HEK293 (cell line): ENCODE measurements around the gene ABCG1.

ENCODE experiments used
- CTCF ChIA-PET: fragments of 350-600 bp; formaldehyde crosslinking; extraction: SDS; loops from one replicate; lab custom pipeline; 2021; ENCODE audit warnings: antibody characterized with exemption; lab: Yijun Ruan, JAX
- POLR2A ChIA-PET: fragments of 300-600 bp; formaldehyde crosslinking; extraction: SDS; loops from one replicate; lab custom pipeline; 2020; ENCODE audit warnings: antibody characterized with exemption, inconsistent platforms; lab: Yijun Ruan, JAX
- H3K27ac ChIP-seq: fragments of 200-500 bp; sonication (Bioruptor generic); 2 replicates; pipeline ENCODE4 v1.5.1; 2014; ENCODE audit warnings: low read depth, low read length, control low read depth, inconsistent platforms; ENCODE audit errors: extremely low read depth
- H3K36me3 ChIP-seq, 2 experiments: fragments of 200-500 bp in 1 of 2; sonication (Bioruptor generic) in 1 of 2; 1 replicate in 1 of 2; 2 replicates in 1 of 2; pipeline ENCODE4 v1.5.1; 2014 to 2017; ENCODE audit warnings: inconsistent platforms in 2 of 2, low read length in 2 of 2; ENCODE audit not compliant: control insufficient read depth in 2 of 2, insufficient read depth in 1 of 2
- H3K4me1 ChIP-seq: fragments of 200-500 bp; sonication (Bioruptor generic); 2 replicates; pipeline ENCODE4 v1.5.1; 2014; ENCODE audit warnings: mild to moderate bottlenecking, low read length, inconsistent platforms; ENCODE audit not compliant: control insufficient read depth, insufficient read depth
- H3K4me3 ChIP-seq: 2 replicates; pipeline ENCODE4 v1.5.1; 2011; ENCODE audit warnings: low read depth, mild to moderate bottlenecking, control low read depth, low read length, moderate library complexity
- H3K9me3 ChIP-seq: fragments of 200-500 bp; sonication (Bioruptor generic); 2 replicates; pipeline ENCODE4 v1.5.1; 2014; ENCODE audit warnings: low read depth, low read length, inconsistent platforms; ENCODE audit not compliant: control insufficient read depth, insufficient read depth
- ATF2 ChIP-seq: fragments of 450-650 bp; formaldehyde crosslinking; IDR thresholded peaks from 2 replicates; pipeline ENCODE4 v1.5.1; 2016; ENCODE audit warnings: missing biosample characterization, missing genetic modification characterization, low read depth
- GLI4 ChIP-seq: fragments of 450-650 bp; formaldehyde crosslinking; IDR thresholded peaks from 2 replicates; pipeline ENCODE4 v1.5.1; 2016; ENCODE audit warnings: missing biosample characterization, missing genetic modification characterization
- GLIS2 ChIP-seq: fragments of 450-650 bp; formaldehyde crosslinking; IDR thresholded peaks from 2 replicates; pipeline ENCODE4 v1.5.1; 2016; ENCODE audit warnings: missing biosample characterization, missing genetic modification characterization
- KLF1 ChIP-seq: fragments of 450-650 bp; formaldehyde crosslinking; IDR thresholded peaks from 2 replicates; pipeline ENCODE4 v1.5.1; 2016; ENCODE audit warnings: missing biosample characterization, missing genetic modification characterization
- RBAK ChIP-seq: fragments of 450-650 bp; formaldehyde crosslinking; IDR thresholded peaks from 2 replicates; pipeline ENCODE4 v1.5.1; 2016; ENCODE audit warnings: missing biosample characterization, missing genetic modification characterization
- REPIN1 ChIP-seq: fragments of 450-650 bp; formaldehyde crosslinking; IDR thresholded peaks from 2 replicates; pipeline ENCODE4 v1.5.1; 2017; ENCODE audit warnings: missing biosample characterization, missing genetic modification characterization, low read depth
- SCRT2 ChIP-seq: fragments of 450-650 bp; formaldehyde crosslinking; IDR thresholded peaks from 2 replicates; pipeline ENCODE4 v1.5.1; 2016; ENCODE audit warnings: missing biosample characterization, missing genetic modification characterization
- ZBTB6 ChIP-seq: fragments of 450-650 bp; formaldehyde crosslinking; IDR thresholded peaks from 2 replicates; pipeline ENCODE4 v1.5.1; 2017; ENCODE audit warnings: missing biosample characterization, missing genetic modification characterization
- ZBTB8A ChIP-seq: fragments of 450-650 bp; formaldehyde crosslinking; IDR thresholded peaks from 2 replicates; pipeline ENCODE4 v1.5.1; 2016; ENCODE audit warnings: missing biosample characterization, missing genetic modification characterization
- ZFP3 ChIP-seq: fragments of 450-650 bp; formaldehyde crosslinking; IDR thresholded peaks from 2 replicates; pipeline ENCODE4 v1.5.1; 2016; ENCODE audit warnings: low read depth, missing biosample characterization, missing genetic modification characterization
- ZIC2 ChIP-seq: fragments of 450-650 bp; formaldehyde crosslinking; IDR thresholded peaks from 2 replicates; pipeline ENCODE4 v1.5.1; 2016; ENCODE audit warnings: missing biosample characterization, missing genetic modification characterization
- ZNF138 ChIP-seq: fragments of 450-650 bp; formaldehyde crosslinking; IDR thresholded peaks from 2 replicates; pipeline ENCODE4 v1.5.1; 2016; ENCODE audit warnings: missing biosample characterization, missing genetic modification characterization, borderline replicate concordance
- ZNF169 ChIP-seq: fragments of 450-650 bp; formaldehyde crosslinking; IDR thresholded peaks from 2 replicates; pipeline ENCODE4 v1.5.1; 2016; ENCODE audit warnings: missing biosample characterization, missing genetic modification characterization
- ZNF202 ChIP-seq: fragments of 450-650 bp; formaldehyde crosslinking; IDR thresholded peaks from 2 replicates; pipeline ENCODE4 v1.5.1; 2016; ENCODE audit warnings: missing biosample characterization, missing genetic modification characterization, borderline replicate concordance
- ZNF24 ChIP-seq: fragments of 450-650 bp; formaldehyde crosslinking; IDR thresholded peaks from 2 replicates; pipeline ENCODE4 v1.5.1; 2016; ENCODE audit warnings: missing biosample characterization, missing genetic modification characterization
- ZNF335 ChIP-seq: fragments of 450-650 bp; formaldehyde crosslinking; conservative IDR thresholded peaks from 2 replicates; pipeline ENCODE4 v1.5.1; 2016; ENCODE audit warnings: missing biosample characterization, missing genetic modification characterization
- ZNF362 ChIP-seq: fragments of 450-650 bp; formaldehyde crosslinking; IDR thresholded peaks from 2 replicates; pipeline ENCODE4 v1.5.1; 2016; ENCODE audit warnings: missing biosample characterization, missing genetic modification characterization
- ZNF394 ChIP-seq: fragments of 450-650 bp; formaldehyde crosslinking; IDR thresholded peaks from 2 replicates; pipeline ENCODE4 v1.5.1; 2016; ENCODE audit warnings: missing biosample characterization, missing genetic modification characterization, mild to moderate bottlenecking, moderate library complexity, borderline replicate concordance
- ZNF585B ChIP-seq: fragments of 450-650 bp; formaldehyde crosslinking; IDR thresholded peaks from 2 replicates; pipeline ENCODE4 v1.5.1; 2016; ENCODE audit warnings: missing biosample characterization, missing genetic modification characterization
- ZNF621 ChIP-seq: fragments of 450-650 bp; formaldehyde crosslinking; IDR thresholded peaks from 2 replicates; pipeline ENCODE4 v1.5.1; 2017; ENCODE audit warnings: missing biosample characterization, missing genetic modification characterization
- ZNF623 ChIP-seq: fragments of 450-650 bp; formaldehyde crosslinking; IDR thresholded peaks from 2 replicates; pipeline ENCODE4 v1.5.1; 2016; ENCODE audit warnings: missing biosample characterization, missing genetic modification characterization
- ZNF692 ChIP-seq: fragments of 450-650 bp; formaldehyde crosslinking; IDR thresholded peaks from 2 replicates; pipeline ENCODE4 v1.5.1; 2016; ENCODE audit warnings: missing biosample characterization, missing genetic modification characterization
- ZNF843 ChIP-seq: fragments of 450-650 bp; formaldehyde crosslinking; IDR thresholded peaks from 2 replicates; pipeline ENCODE4 v1.5.1; 2016; ENCODE audit warnings: missing biosample characterization, missing genetic modification characterization
- ZSCAN16 ChIP-seq: fragments of 450-650 bp; formaldehyde crosslinking; IDR thresholded peaks from 2 replicates; pipeline ENCODE4 v1.5.1; 2016; ENCODE audit warnings: missing biosample characterization, missing genetic modification characterization
- TF ChIP-seq, protein P1 (sequence below): fragments of 450-650 bp; formaldehyde crosslinking; IDR thresholded peaks from 2 replicates; pipeline ENCODE4 v1.5.1; 2016; ENCODE audit warnings: missing biosample characterization, missing genetic modification characterization
- TF ChIP-seq, protein P2 (sequence below): fragments of 450-650 bp; formaldehyde crosslinking; IDR thresholded peaks from 2 replicates; pipeline ENCODE4 v1.5.1; 2016; ENCODE audit warnings: missing biosample characterization, missing genetic modification characterization

The ABCG1 gene

DNA sequence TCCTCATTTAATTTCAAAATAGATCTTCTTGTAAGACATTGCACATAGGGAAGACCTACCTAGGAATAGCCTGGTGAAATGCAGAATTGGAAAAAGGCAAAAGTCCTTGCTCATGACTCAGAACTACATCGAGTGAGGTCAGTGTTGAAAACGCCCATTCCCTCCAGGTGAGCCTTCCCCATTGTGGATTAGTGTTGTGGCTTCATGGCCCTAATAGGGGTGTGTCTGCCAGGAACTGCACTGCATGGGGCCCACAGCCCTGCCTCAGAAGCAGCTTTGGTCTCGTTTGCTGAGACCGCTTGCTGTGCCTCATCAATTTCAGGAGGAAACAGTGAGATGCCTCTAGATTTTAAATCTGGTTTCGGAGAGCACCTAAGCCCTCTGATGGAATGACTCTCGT lies 79.3 kb downstream of the ABCG1 start:
- no peaks in the 10 kb centered on the region for H3K4me1 ChIP-seq
- H3K4me3 ChIP-seq, result no peak overlapping the region
- CTCF ChIA-PET, result interaction anchor here (2.5 kb wide), 1 partner anchor 12 kb away, joined by 12 read pairs; no protein-coding TSS in a partner anchor
- H3K9me3 ChIP-seq, result no peaks in the 10 kb centered on the region
- TF ChIP-seq RBAK (tag by site-specific recombination) (no peak), ZNF24 (tag by site-specific recombination) (no peak), ZNF692 (peak; percentile 53; the same call in 1 of the 2 replicates), KLF1 (tag by site-specific recombination) (peak; percentile 62), ZBTB8A (tag by site-specific recombination) (peak; percentile 40), GLIS2 (no peak), ZIC2 (tag by site-specific recombination) (peak; percentile 84), ZNF585B (tag by site-specific recombination) (no peak)
- TF ChIP-seq, all 188 proteins: peak for 4
- H3K36me3 ChIP-seq, result peaks cover 0 to 3% of the 10 kb centered on the region in 2 experiments; a peak in 2 of 3 replicates
- H3K27ac ChIP-seq, result no peak overlapping the region
- POLR2A ChIA-PET, result no interaction called here

- Histone ChIP-seq H3K36me3 (no peaks in the 10 kb centered on the region; a peak in 1 of 3 replicates), H3K27ac (no peak overlapping the region), H3K4me1 (no peaks in the 10 kb centered on the region), H3K9me3 (no peaks in the 10 kb centered on the region), H3K4me3 (no peak overlapping the region)
- no peak for TF ChIP-seq RBAK (tag by site-specific recombination)
- TF ChIP-seq ZNF138 (tag by site-specific recombination), result no peak
- TF ChIP-seq ZNF621 (tag by site-specific recombination), result no peak
- no peak for TF ChIP-seq REPIN1
- TF ChIP-seq ATF2, result no peak
- no peak for TF ChIP-seq SCRT2
- TF ChIP-seq ZBTB6, result no peak
- TF ChIP-seq ZNF202 (tag by site-specific recombination), result no peak
- TF ChIP-seq, protein P1, sequence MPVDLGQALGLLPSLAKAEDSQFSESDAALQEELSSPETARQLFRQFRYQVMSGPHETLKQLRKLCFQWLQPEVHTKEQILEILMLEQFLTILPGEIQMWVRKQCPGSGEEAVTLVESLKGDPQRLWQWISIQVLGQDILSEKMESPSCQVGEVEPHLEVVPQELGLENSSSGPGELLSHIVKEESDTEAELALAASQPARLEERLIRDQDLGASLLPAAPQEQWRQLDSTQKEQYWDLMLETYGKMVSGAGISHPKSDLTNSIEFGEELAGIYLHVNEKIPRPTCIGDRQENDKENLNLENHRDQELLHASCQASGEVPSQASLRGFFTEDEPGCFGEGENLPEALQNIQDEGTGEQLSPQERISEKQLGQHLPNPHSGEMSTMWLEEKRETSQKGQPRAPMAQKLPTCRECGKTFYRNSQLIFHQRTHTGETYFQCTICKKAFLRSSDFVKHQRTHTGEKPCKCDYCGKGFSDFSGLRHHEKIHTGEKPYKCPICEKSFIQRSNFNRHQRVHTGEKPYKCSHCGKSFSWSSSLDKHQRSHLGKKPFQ (tag by site-specific recombination), result no peak
- TF ChIP-seq ZFP3, result no peak
- TF ChIP-seq GLI4, result no peak
- TF ChIP-seq ZNF169, result no peak
- TF ChIP-seq, protein P2, sequence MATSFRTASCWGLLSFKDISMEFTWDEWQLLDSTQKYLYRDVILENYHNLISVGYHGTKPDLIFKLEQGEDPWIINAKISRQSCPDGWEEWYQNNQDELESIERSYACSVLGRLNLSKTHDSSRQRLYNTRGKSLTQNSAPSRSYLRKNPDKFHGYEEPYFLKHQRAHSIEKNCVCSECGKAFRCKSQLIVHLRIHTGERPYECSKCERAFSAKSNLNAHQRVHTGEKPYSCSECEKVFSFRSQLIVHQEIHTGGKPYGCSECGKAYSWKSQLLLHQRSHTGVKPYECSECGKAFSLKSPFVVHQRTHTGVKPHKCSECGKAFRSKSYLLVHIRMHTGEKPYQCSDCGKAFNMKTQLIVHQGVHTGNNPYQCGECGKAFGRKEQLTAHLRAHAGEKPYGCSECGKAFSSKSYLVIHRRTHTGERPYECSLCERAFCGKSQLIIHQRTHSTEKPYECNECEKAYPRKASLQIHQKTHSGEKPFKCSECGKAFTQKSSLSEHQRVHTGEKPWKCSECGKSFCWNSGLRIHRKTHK (tag by site-specific recombination), result no peak
- no peak for TF ChIP-seq ZNF843 (tag by site-specific recombination)
- no peak for TF ChIP-seq ZNF623 (tag by site-specific recombination)
- no peak for TF ChIP-seq ZNF362
- TF ChIP-seq ZNF394 (tag by site-specific recombination), result no peak
- no peak for TF ChIP-seq ZNF335 (tag by site-specific recombination)
- no peak for TF ChIP-seq ZSCAN16 (tag by site-specific recombination)
- CTCF ChIA-PET, result interaction anchor here (2.5 kb wide), 1 partner anchor 11 kb away, joined by 12 read pairs; no protein-coding TSS in a partner anchor
- POLR2A ChIA-PET, result no interaction called here
Observed at GRCh38 chr21:42298657-42299056, 79.7 kb downstream of the ABCG1 start.
